IPS DF 6.9 (cell line): ENCODE data around the gene EDA.

ENCODE experiments used
- DNase-seq: peaks from one replicate; pipeline ENCODE4 v3.0.0-alpha.2; 2013; ENCODE audit warnings: low read depth, low spot score
- H3K27ac ChIP-seq: one replicate; pipeline ENCODE4 v1.5.1; 2013; ENCODE audit warnings: low read length, control low read depth
- H3K27me3 ChIP-seq: 2 replicates; pipeline ENCODE4 v1.6.1; 2013; ENCODE audit warnings: mild to moderate bottlenecking, low read length; ENCODE audit not compliant: control insufficient read depth, insufficient read depth
- H3K36me3 ChIP-seq: 2 replicates; pipeline ENCODE4 v1.6.1; 2013; ENCODE audit warnings: low read length; ENCODE audit not compliant: control insufficient read depth, insufficient read depth
- H3K4me1 ChIP-seq: 2 replicates; pipeline ENCODE4 v1.6.1; 2013; ENCODE audit warnings: low read length; ENCODE audit not compliant: control insufficient read depth, insufficient read depth
- H3K4me3 ChIP-seq: 2 replicates; pipeline ENCODE4 v1.5.1; 2013; ENCODE audit warnings: mild to moderate bottlenecking, low read length
- H3K9me3 ChIP-seq: 2 replicates; pipeline ENCODE4 v1.6.1; 2013; ENCODE audit warnings: low read length, inconsistent platforms; ENCODE audit not compliant: control insufficient read depth, insufficient read depth
- WGBS: extraction: QIAGEN DNeasy Blood & Tissue Kit; methylation state at CpG from one replicate; pipeline ENCODE4 v1.1.7; 2013; ENCODE audit warnings: mixed read lengths, missing lambda C conversion rate; ENCODE audit not compliant: insufficient read length, insufficient coverage; 5-methylcytosine and 5-hydroxymethylcytosine counted together

The EDA gene

GRCh38 chrX:70013466-70014381, 397.8 kb downstream of the EDA start:
- no peak overlapping the region for H3K4me3 ChIP-seq
- no peak for DNase-seq
- H3K36me3 ChIP-seq = no peaks in the 10 kb centered on the region
- no peaks in the 10 kb centered on the region for H3K9me3 ChIP-seq
- WGBS = no CpG with 5 or more reads among the region's 5 CpGs
- H3K27me3 ChIP-seq = no peaks in the 10 kb centered on the region
- no peaks in the 10 kb centered on the region for H3K4me1 ChIP-seq
- no peak overlapping the region for H3K27ac ChIP-seq

- WGBS = no CpG with 5 or more reads among the region's 2 CpGs
- DNase-seq = no peak
Observed at GRCh38 chrX:70016513-70016912, 400.6 kb downstream of the EDA start.

GRCh38 chrX:70022616-70023015, 406.7 kb downstream of the EDA start:
- Histone ChIP-seq H3K27me3 (no peaks in the 10 kb centered on the region), H3K4me3 (no peak overlapping the region), H3K36me3 (no peaks in the 10 kb centered on the region), H3K27ac (no peak overlapping the region), H3K9me3 (no peaks in the 10 kb centered on the region), H3K4me1 (no peaks in the 10 kb centered on the region)
- no peak for DNase-seq
- WGBS = no CpG with 5 or more reads among the region's 4 CpGs

More at GRCh38 chrX:70016513-70016912, 400.6 kb downstream of the EDA start:
- Histone ChIP-seq H3K9me3 (no peaks in the 10 kb centered on the region), H3K4me1 (no peaks in the 10 kb centered on the region), H3K4me3 (no peak overlapping the region), H3K27ac (no peak overlapping the region), H3K27me3 (no peaks in the 10 kb centered on the region), H3K36me3 (no peaks in the 10 kb centered on the region)

GRCh38 chrX:70025464-70025863, 409.6 kb downstream of the EDA start:
- Histone ChIP-seq H3K27me3 (no peaks in the 10 kb centered on the region), H3K4me3 (no peak overlapping the region), H3K36me3 (no peaks in the 10 kb centered on the region), H3K9me3 (no peaks in the 10 kb centered on the region), H3K27ac (no peak overlapping the region), H3K4me1 (no peaks in the 10 kb centered on the region)
- DNase-seq = no peak
- no CpG with 5 or more reads among the region's 1 CpG for WGBS

GRCh38 chrX:70026112-70026850, 410.4 kb downstream of the EDA start:
- H3K9me3 ChIP-seq = no peaks in the 10 kb centered on the region
- H3K4me1 ChIP-seq = no peaks in the 10 kb centered on the region
- H3K4me3 ChIP-seq = no peak overlapping the region
- no peak overlapping the region for H3K27ac ChIP-seq
- H3K27me3 ChIP-seq = no peaks in the 10 kb centered on the region
- WGBS = no CpG with 5 or more reads among the region's 1 CpG
- no peaks in the 10 kb centered on the region for H3K36me3 ChIP-seq
- no peak for DNase-seq

GRCh38 chrX:70026851-70027200, 410.9 kb downstream of the EDA start:
- DNase-seq = no peak
- Histone ChIP-seq H3K36me3 (no peaks in the 10 kb centered on the region), H3K27ac (no peak overlapping the region), H3K4me3 (no peak overlapping the region), H3K27me3 (no peaks in the 10 kb centered on the region), H3K4me1 (no peaks in the 10 kb centered on the region), H3K9me3 (no peaks in the 10 kb centered on the region)
- WGBS = 100% methylated on average over 2 of the region's 4 CpGs

- H3K9me3 ChIP-seq = no peaks in the 10 kb centered on the region
- no peaks in the 10 kb centered on the region for H3K36me3 ChIP-seq
- no peak overlapping the region for H3K27ac ChIP-seq
- DNase-seq = no peak
- H3K4me1 ChIP-seq = no peaks in the 10 kb centered on the region
- WGBS = no CpG with 5 or more reads among the region's 4 CpGs
- H3K27me3 ChIP-seq = no peaks in the 10 kb centered on the region
- H3K4me3 ChIP-seq = no peak overlapping the region
Observed at GRCh38 chrX:70029863-70030262, 413.9 kb downstream of the EDA start.

GRCh38 chrX:70030301-70030767, 414.4 kb downstream of the EDA start:
- WGBS = no CpG with 5 or more reads among the region's 4 CpGs
- DNase-seq = peak; percentile 31
- Histone ChIP-seq H3K36me3 (no peaks in the 10 kb centered on the region), H3K27me3 (no peaks in the 10 kb centered on the region), H3K9me3 (no peaks in the 10 kb centered on the region), H3K4me1 (no peaks in the 10 kb centered on the region), H3K27ac (no peak overlapping the region), H3K4me3 (no peak overlapping the region)

GRCh38 chrX:70032792-70033191, 416.9 kb downstream of the EDA start:
- no peaks in the 10 kb centered on the region for H3K9me3 ChIP-seq
- H3K27ac ChIP-seq = no peak overlapping the region
- H3K36me3 ChIP-seq = no peaks in the 10 kb centered on the region
- no CpG with 5 or more reads among the region's 2 CpGs for WGBS
- DNase-seq = no peak
- no peaks in the 10 kb centered on the region for H3K4me1 ChIP-seq
- H3K4me3 ChIP-seq = no peak overlapping the region
- H3K27me3 ChIP-seq = no peaks in the 10 kb centered on the region

GRCh38 chrX:70033348-70034051, 417.6 kb downstream of the EDA start:
- no peaks in the 10 kb centered on the region for H3K4me1 ChIP-seq
- H3K36me3 ChIP-seq = no peaks in the 10 kb centered on the region
- no peak overlapping the region for H3K27ac ChIP-seq
- no peaks in the 10 kb centered on the region for H3K9me3 ChIP-seq
- no peaks in the 10 kb centered on the region for H3K27me3 ChIP-seq
- no peak overlapping the region for H3K4me3 ChIP-seq
- no CpG with 5 or more reads among the region's 10 CpGs for WGBS
- DNase-seq = no peak
